ENCODE measurements around the gene EFCAB10.
"Not testable (repeated sequence)": the region's sequence is repeated elsewhere in the genome, so short reads cannot be mapped to it uniquely, and the experiment has no call there.

Gene EFCAB10

GRCh38 chr7:105527737-105528136, 53.6 kb downstream of the EFCAB10 start:
- not testable (repeated sequence) for DNase-seq

- no peak for DNase-seq
Observed at GRCh38 chr7:105524840-105525239, 56.5 kb downstream of the EFCAB10 start.

- not testable (repeated sequence) for DNase-seq
Observed at GRCh38 chr7:105524423-105524822, 56.9 kb downstream of the EFCAB10 start.

- DNase-seq: peak; percentile 64
Observed at GRCh38 chr7:105521717-105522463, 59.4 kb downstream of the EFCAB10 start, which contains the start of gene PUS7. Gene PUS7, minus strand, starts transcription at chr7:105522271. Its CDS starts 13,759 bp downstream, at chr7:105508512.

- DNase-seq: peak; percentile 48
Observed at GRCh38 chr7:105521027-105521716, 60.1 kb downstream of the EFCAB10 start.

GRCh38 chr7:105520620-105521019, 60.7 kb downstream of the EFCAB10 start:
- DNase-seq: not testable (repeated sequence)

- no peak for DNase-seq
Observed at GRCh38 chr7:105519353-105519752, 61.9 kb downstream of the EFCAB10 start.

GRCh38 chr7:105515610-105516009, 65.7 kb downstream of the EFCAB10 start:
- DNase-seq: not testable (repeated sequence)
